ENCODE data around the gene SLX4IP. TPM values are rescaled to one million over a fixed set of nuclear protein-coding genes. Genes with fewer than 3 reads are reported as not detected.
A peak's percentile ranks its signal among the peaks of the same experiment; 100 is the strongest.

SLX4IP gene
- total and polyA plus RNA-seq, 2 of the 13 experiments (the other 11 are each of a cell fraction or from before 2014, with no cell fraction given) = 3.6 to 7.3 TPM

GRCh38 chr20:10655720-10656669, 220.9 kb downstream of the SLX4IP start (continued):
- TF ChIP-seq RBM22 (optimal IDR thresholded peaks at IDR 0.05; ENCODE audit: low read length) (peak; percentile 62), KLF6 (CRISPR knock-in tag; IDR thresholded peaks at IDR 0.05) (no peak), SIX1 (CRISPR knock-in tag; IDR thresholded peaks at IDR 0.05; ENCODE audit: borderline replicate concordance) (no peak), ZKSCAN8 (CRISPR knock-in tag; IDR thresholded peaks at IDR 0.05; ENCODE audit: borderline replicate concordance) (no peak), ZNF367 (CRISPR knock-in tag; IDR thresholded peaks at IDR 0.05; ENCODE audit: borderline replicate concordance) (no peak), TERF1 (CRISPR knock-in tag; IDR thresholded peaks at IDR 0.05) (no peak), SOX13 (IDR thresholded peaks at IDR 0.05) (no peak), SOX13 (CRISPR knock-in tag; conservative IDR thresholded peaks at IDR 0.05 in 1 of 2, IDR thresholded peaks at IDR 0.05 in 1 of 2) (no peak), KDM1A (CRISPR knock-in tag; IDR thresholded peaks at IDR 0.05) (no peak), ZNF383 (CRISPR knock-in tag; IDR thresholded peaks at IDR 0.05; ENCODE audit: borderline replicate concordance) (no peak)

GRCh38 chr20:10657453-10657852, 222.3 kb downstream of the SLX4IP start:
- in situ Hi-C loops (cut with HindIII; ENCODE audit: extremely low pct_ligation_motif_present, low pct_unique_long_range_greater_than_20kb) = no loop called here
- FAIRE-seq = no peak
- no peak for DNase-seq (ENCODE audit: low spot score)
- Histone ChIP-seq H4K20me1 (ENCODE audit: insufficient read depth, low read length) (peaks cover 25% of the 10 kb centered on the region), H3K79me2 (ENCODE audit: insufficient read depth, low read length) (peaks cover 67% of the 10 kb centered on the region), H2AFZ (ENCODE audit: low read length) (no peak overlapping the region), H3K36me3 (replicated peaks in 1 of 2; ENCODE audit: control insufficient read depth in 1 of 2, insufficient read depth in 2 of 2, low read length in 2 of 2) (peaks cover 77 to 94% of the 10 kb centered on the region in 2 experiments), H3K9ac (ENCODE audit: insufficient read depth, low read depth, low read length) (no peak overlapping the region), H3K4me3 (replicated peaks in 1 of 3; ENCODE audit: insufficient read depth in 1 of 3, low read depth in 2 of 3, low read length in 3 of 3) (no peak overlapping the region), H3K4me2 (ENCODE audit: low read depth, low read length) (no peak overlapping the region), H3K27me3 (ENCODE audit: control insufficient read depth in 1 of 2, insufficient read depth in 2 of 2, low read length in 2 of 2) (no peaks in the 10 kb centered on the region), H3K27ac (ENCODE audit: extremely low read length, insufficient read depth, low read length) (no peak overlapping the region), H3K9me3 (ENCODE audit: low read length) (no peaks in the 10 kb centered on the region), H3K4me1 (ENCODE audit: insufficient read depth, low read length) (peaks cover 71% of the 10 kb centered on the region)
- TF ChIP-seq, protein P1, sequence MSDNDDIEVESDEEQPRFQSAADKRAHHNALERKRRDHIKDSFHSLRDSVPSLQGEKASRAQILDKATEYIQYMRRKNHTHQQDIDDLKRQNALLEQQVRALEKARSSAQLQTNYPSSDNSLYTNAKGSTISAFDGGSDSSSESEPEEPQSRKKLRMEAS (IDR thresholded peaks at IDR 0.05) = no peak
- no peak for TF ChIP-seq RARG (CRISPR knock-in tag; IDR thresholded peaks at IDR 0.05; ENCODE audit: low read depth)
- TF ChIP-seq, protein P2, sequence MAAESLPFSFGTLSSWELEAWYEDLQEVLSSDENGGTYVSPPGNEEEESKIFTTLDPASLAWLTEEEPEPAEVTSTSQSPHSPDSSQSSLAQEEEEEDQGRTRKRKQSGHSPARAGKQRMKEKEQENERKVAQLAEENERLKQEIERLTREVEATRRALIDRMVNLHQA (CRISPR knock-in tag; IDR thresholded peaks at IDR 0.05) = no peak
- 99% methylated on average over 1 of the region's 1 CpG for WGBS (ENCODE audit: low lambda C conversion rate)
- CTCF ChIA-PET (ENCODE audit: low intra/inter-chr PET ratio, low total read pairs) = no interaction called here
- no peak for ATAC-seq
- POLR2A ChIA-PET = interaction anchor here (1.0 kb wide), 1 partner anchor 14 kb away, joined by 4 read pairs; no protein-coding TSS in a partner anchor
- intact Hi-C loops (cut with micrococcal nuclease; ENCODE audit: unreplicated experiment) = no loop called here
- BruUV-seq (replicated peaks) = no TSS peak
